Endothelial cell of umbilical vein (primary cell): Measurements from ENCODE around the gene BRCA2. TPM values are rescaled to one million over a fixed set of nuclear protein-coding genes. Genes with fewer than 3 reads are reported as not detected.

ENCODE experiments used
- BruUV-seq: library from RNA; stranded (reverse); fragments of 400-500 nt; replicated peaks from 2 replicates; lab custom pipeline; 2021; lab: Mats Ljungman, UMichigan
- CTCF ChIA-PET: fragments of 300-600, 350-600 bp; sonication (Branson Sonifier 250); formaldehyde crosslinking; loops from one replicate; lab custom pipeline; 2021; ENCODE audit warnings: antibody characterized with exemption, inconsistent platforms; lab: Charles Lee
- POLR2A ChIA-PET: fragments of 300-600, 350-600 bp; sonication (Branson Sonifier 250); formaldehyde crosslinking; loops from one replicate; lab custom pipeline; 2021; ENCODE audit warnings: antibody characterized with exemption, inconsistent platforms; lab: Charles Lee
- DNase-seq: peaks from one replicate; pipeline ENCODE4 v3.0.0-alpha.2; 2011; ENCODE audit warnings: low read depth, low spot score
- FAIRE-seq: peaks from 2 replicates; lab custom pipeline; 2011; peaks lifted over from hg19 to GRCh38; lab: Jason Lieb, UNC
- H2AFZ ChIP-seq: 2 replicates; pipeline ENCODE4 v1.6.0; 2012; ENCODE audit warnings: low read depth, low read length, control low read depth, inconsistent platforms
- H3K27ac ChIP-seq: 2 replicates; pipeline ENCODE4 v1.5.1; 2011; ENCODE audit warnings: low read depth, mild to moderate bottlenecking, control low read depth, low read length, moderate library complexity; ENCODE audit not compliant: insufficient read depth
- H3K27me3 ChIP-seq, 2 experiments: 2 replicates each; pipeline versions ENCODE4 v1.6.0 to v1.6.1; 2011; ENCODE audit warnings: low read length in 2 of 2, mixed read lengths in 1 of 2; ENCODE audit not compliant: control insufficient read depth in 2 of 2, insufficient read depth in 2 of 2
- H3K36me3 ChIP-seq, 2 experiments: 2 replicates in 1 of 2; 3 replicates in 1 of 2; pipeline ENCODE4 v1.5.1; 2011; ENCODE audit warnings: low read length in 2 of 2, mild to moderate bottlenecking in 1 of 2, moderate library complexity in 1 of 2; ENCODE audit not compliant: control insufficient read depth in 2 of 2, insufficient read depth in 2 of 2; ENCODE audit errors: extremely low read depth in 1 of 2
- H3K4me1 ChIP-seq: 3 replicates; pipeline ENCODE4 v1.5.1; 2011; ENCODE audit warnings: mild to moderate bottlenecking, low read length; ENCODE audit not compliant: control insufficient read depth, insufficient read depth; ENCODE audit errors: extremely low read depth
- H3K4me2 ChIP-seq: 2 replicates; pipeline ENCODE4 v1.6.1; 2011; ENCODE audit warnings: low read length, control low read depth, mixed read lengths; ENCODE audit not compliant: insufficient read depth
- H3K4me3 ChIP-seq, 3 experiments: fragments of 200-600 bp in 1 of 3; sonication (generic), shearing (Covaris generic) in 1 of 3; replicated peaks in 1 of 3; 2 replicates each; pipeline ENCODE4 v1.5.1; 2011 to 2016; ENCODE audit warnings: control low read depth in 3 of 3, low read length in 3 of 3, mild to moderate bottlenecking in 2 of 3, inconsistent platforms in 1 of 3, low read depth in 1 of 3, moderate library complexity in 1 of 3; ENCODE audit not compliant: insufficient read depth in 1 of 3
- H3K79me2 ChIP-seq: 2 replicates; pipeline ENCODE4 v1.6.0; 2012; ENCODE audit warnings: low read length, inconsistent platforms; ENCODE audit not compliant: control insufficient read depth, insufficient read depth
- H3K9ac ChIP-seq: replicated peaks from 2 replicates; pipeline ENCODE3; 2011; ENCODE audit warnings: low read length, control low read depth; ENCODE audit not compliant: insufficient read depth; ENCODE audit errors: extremely low read depth
- H3K9me1 ChIP-seq: replicated peaks from 3 replicates; pipeline ENCODE4 v1.6.0; 2011; ENCODE audit warnings: mild to moderate bottlenecking, low read length; ENCODE audit not compliant: control insufficient read depth, insufficient read depth; ENCODE audit errors: extremely low read depth
- H3K9me3 ChIP-seq: replicated peaks from 2 replicates; pipeline ENCODE4 v1.5.1; 2012; ENCODE audit warnings: low read length, inconsistent platforms; ENCODE audit not compliant: control insufficient read depth, insufficient read depth
- H4K20me1 ChIP-seq: replicated peaks from 2 replicates; pipeline ENCODE3; 2011; ENCODE audit warnings: mild to moderate bottlenecking, low read length; ENCODE audit not compliant: control insufficient read depth, insufficient read depth; ENCODE audit errors: extremely low read depth
- CTCF ChIP-seq, 2 donors: IDR thresholded peaks; 1 replicate in 1 of 2; 2 replicates in 1 of 2; pipeline ENCODE4 v1.5.1; 2011; ENCODE audit warnings: low read length in 2 of 2, mild to moderate bottlenecking in 2 of 2, moderate library complexity in 2 of 2, control low read depth in 1 of 2, inconsistent platforms in 1 of 2, low read depth in 1 of 2; ENCODE audit not compliant: insufficient read depth in 1 of 2; ENCODE audit errors: extremely low read depth in 1 of 2
- EZH2 ChIP-seq: IDR thresholded peaks from 2 replicates; pipeline ENCODE4 v1.6.1; 2012; ENCODE audit warnings: borderline replicate concordance, low read depth, mild to moderate bottlenecking, moderate library complexity, low read length, inconsistent platforms; ENCODE audit not compliant: severe bottlenecking
- FOS ChIP-seq: IDR thresholded peaks from 2 replicates; pipeline ENCODE4 v1.6.1; 2011; ENCODE audit warnings: mild to moderate bottlenecking, low read length, moderate library complexity, borderline replicate concordance; ENCODE audit not compliant: insufficient read depth
- GATA2 ChIP-seq: IDR thresholded peaks from 2 replicates; pipeline ENCODE4 v1.7.0; 2011; ENCODE audit warnings: low read depth, mild to moderate bottlenecking, moderate library complexity, mixed read lengths, low read length; ENCODE audit not compliant: insufficient read length, insufficient read depth
- JUN ChIP-seq: IDR thresholded peaks from 2 replicates; pipeline ENCODE4 v1.6.1; 2011; ENCODE audit warnings: borderline replicate concordance, low read depth; ENCODE audit not compliant: insufficient read length, insufficient read depth
- MYC ChIP-seq: IDR thresholded peaks from one replicate; pipeline ENCODE4 v1.6.1; 2011; ENCODE audit warnings: mild to moderate bottlenecking, low read depth, low read length
- dilution Hi-C: fragments of 300-500 bp; cut with MboI; formaldehyde crosslinking; loops from one replicate; pipeline ENCODE4 v1.15.0; 2019; ENCODE audit warnings: low sequenced_read_pairs; ENCODE audit not compliant: extremely low pct_ligation_motif_present
- intact Hi-C: fragments of 100-400 bp; cut with micrococcal nuclease; formaldehyde crosslinking; loops from one replicate; pipeline ENCODE4 v1.10.0; 2022
- polyA plus RNA-seq, 4 experiments: library from polyadenylated mRNA; depleted of rRNA in 3 of 4; stranded (reverse) in 3 of 4; unstranded in 1 of 4; fragments of >200 nt; gene quantifications; 2 replicates each; pipeline versions ENCODE4 v1.2.1 to v1.2.3, GENCODE V29; 2011 to 2012; ENCODE audit warnings: missing spikeins in 1 of 4
- total RNA-seq: library from RNA; stranded (reverse); gene quantifications from 2 replicates; pipeline ENCODE4 v1.2.3, GENCODE V29; 2021

The BRCA2 gene
- total and polyA plus RNA-seq, 2 donors (not counting 3 experiments of a cell fraction or from before 2014, with no cell fraction given), result 2.9 to 17.5 TPM

DNA sequence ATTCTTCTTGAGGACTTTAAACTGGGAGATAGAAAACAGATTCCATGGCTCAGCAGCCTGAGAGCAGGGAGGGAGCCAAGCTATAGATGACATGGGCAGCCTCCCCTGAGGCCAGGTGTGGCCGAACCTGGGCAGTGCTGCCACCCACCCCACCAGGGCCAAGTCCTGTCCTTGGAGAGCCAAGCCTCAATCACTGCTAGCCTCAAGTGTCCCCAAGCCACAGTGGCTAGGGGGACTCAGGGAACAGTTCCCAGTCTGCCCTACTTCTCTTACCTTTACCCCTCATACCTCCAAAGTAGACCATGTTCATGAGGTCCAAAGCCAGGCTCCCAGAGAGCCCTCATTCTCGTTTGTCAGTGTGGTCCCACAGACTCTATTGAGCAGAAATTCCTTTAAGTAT lies 104.6 kb downstream of the BRCA2 start:
- intact Hi-C loops, result loop anchor here (10.0 kb wide), 1 partner anchor 175 kb away; no protein-coding TSS in a partner anchor
- no peak for FAIRE-seq
- no peaks in the 10 kb centered on the region for H3K9me1 ChIP-seq
- H3K36me3 ChIP-seq, result no peaks in the 10 kb centered on the region
- no peak overlapping the region for H3K4me2 ChIP-seq
- H2AFZ ChIP-seq, result no peak overlapping the region
- no peaks in the 10 kb centered on the region for H3K79me2 ChIP-seq
- H3K4me3 ChIP-seq, result no peak overlapping the region
- no peaks in the 10 kb centered on the region for H4K20me1 ChIP-seq
- no peaks in the 10 kb centered on the region for H3K9me3 ChIP-seq
- H3K9ac ChIP-seq, result no peak overlapping the region
- CTCF ChIA-PET, result no interaction called here
- BruUV-seq, result no TSS peak
- H3K27me3 ChIP-seq, result no peaks in the 10 kb centered on the region
- dilution Hi-C loops, result no loop called here
- H3K27ac ChIP-seq, result no peak overlapping the region
- no peak for DNase-seq
- POLR2A ChIA-PET, result no interaction called here
- TF ChIP-seq CTCF (IDR thresholded peaks at IDR 0.05; ENCODE audit: extremely low read depth in 1 of 2, insufficient read depth in 1 of 2, low read depth in 1 of 2, low read length in 2 of 2) (no peak), FOS (no peak), EZH2 (no peak), JUN (no peak), GATA2 (no peak), MYC (no peak)
- no peaks in the 10 kb centered on the region for H3K4me1 ChIP-seq
